SKM-1 (cell line): ENCODE measurements around the gene GRID1.

Experiments
- DNase-seq: peaks from one replicate; lab custom pipeline; 2025; ENCODE audit not compliant: unreplicated experiment; lab: John Stamatoyannopoulos, UW

Gene GRID1

DNA sequence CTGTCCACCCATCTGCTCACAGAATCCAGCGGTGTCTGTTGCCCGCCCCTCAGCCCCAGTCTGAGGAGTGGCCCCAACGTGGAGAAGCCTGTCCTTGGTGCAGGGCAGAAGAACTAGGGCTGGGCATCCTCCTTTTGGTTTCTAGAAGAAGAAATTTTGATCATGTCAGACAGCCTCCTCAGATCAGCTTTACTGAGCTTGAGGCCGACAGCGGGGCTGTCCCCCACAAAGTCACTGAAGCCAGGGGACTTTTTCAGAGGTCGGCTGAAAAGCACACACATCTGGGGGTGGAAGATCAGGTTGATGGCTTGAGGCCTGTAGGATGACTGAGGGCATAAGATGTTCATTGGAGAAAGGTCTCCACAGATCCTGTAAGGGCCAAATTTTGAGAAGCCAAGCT lies 767.9 kb downstream of the GRID1 start:
- no peak for DNase-seq

DNA sequence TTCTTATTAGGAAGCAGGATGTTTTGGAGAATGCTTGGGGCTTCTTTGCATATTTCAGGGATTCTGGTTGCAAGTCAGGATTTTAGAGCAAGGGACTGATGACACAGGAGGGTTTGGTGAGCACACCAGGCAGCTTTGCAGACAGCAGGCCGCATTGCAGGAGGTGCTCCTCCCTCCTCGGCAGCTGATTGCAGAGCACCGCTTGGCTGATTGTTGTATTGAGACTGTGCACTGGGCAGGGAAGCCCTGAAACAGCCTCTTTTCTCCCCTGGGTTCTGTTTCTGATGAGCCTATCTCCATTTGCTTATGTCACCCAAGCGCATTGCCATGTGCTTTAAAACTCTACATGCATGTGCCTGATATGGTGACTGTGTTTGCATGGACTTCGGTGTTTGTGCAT lies 769.6 kb downstream of the GRID1 start:
- DNase-seq: no peak

DNA sequence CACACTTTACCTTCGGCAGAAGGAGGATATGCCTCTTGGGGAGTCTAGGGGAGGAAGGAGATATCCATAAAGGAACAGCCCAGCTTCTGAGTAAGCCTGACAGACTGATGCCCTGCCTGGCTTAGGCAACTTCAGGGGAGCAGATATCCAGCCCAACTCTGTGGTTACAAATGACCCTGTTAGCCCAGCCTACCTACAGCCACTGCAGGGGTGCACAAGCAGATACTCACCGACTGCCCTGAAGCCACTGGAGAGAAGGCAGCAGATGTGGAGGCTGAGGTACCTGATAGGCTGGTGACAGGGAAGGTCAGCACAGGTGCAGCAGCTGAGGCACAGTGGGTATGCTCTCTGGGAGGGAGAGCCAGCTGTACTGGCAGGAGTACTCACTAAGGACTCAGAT lies 770.2 kb downstream of the GRID1 start:
- no peak for DNase-seq

- DNase-seq: no peak
Observed at GRCh38 chr10:85594239-85594638, 772.4 kb downstream of the GRID1 start.

- DNase-seq: no peak
Observed at GRCh38 chr10:85593226-85593772, 773.3 kb downstream of the GRID1 start.

DNA sequence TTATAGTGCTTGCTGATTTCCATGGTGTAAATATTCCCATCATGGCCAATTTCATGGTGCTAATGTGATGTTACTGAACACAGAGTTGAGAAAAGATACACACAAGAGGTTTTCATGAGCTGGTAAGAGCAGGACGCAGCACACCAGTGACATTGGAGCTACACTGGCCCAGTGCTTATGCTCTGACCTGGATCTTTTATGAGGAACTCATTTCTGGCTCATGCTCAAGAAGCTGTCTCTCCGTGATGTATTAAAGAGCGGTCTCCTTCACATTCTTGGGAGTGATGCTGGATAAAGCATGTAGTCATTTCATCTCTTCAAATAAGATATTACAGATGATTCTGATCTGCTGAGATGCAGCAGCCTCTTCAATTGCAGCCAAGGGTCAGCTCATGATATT lies 785.2 kb downstream of the GRID1 start:
- DNase-seq: no peak

DNA sequence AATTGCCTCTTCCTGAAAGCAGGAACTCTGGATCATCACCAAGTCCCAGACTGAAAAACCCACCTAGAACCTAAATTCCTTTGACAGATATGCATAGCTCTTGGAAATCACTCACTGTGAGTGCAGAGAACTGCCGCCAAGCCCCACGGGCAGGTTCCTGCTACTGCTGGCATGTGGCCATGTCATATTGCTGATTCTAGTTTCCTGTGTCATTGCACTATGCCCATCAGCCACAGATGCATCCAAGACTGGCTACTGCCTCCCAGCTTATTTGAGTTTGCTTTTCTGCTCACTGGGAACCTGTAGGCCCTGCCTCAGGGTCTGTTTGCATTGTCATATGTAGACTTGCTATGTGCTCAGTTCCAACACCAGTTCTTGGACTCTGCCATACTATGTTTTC lies 786.0 kb downstream of the GRID1 start:
- no peak for DNase-seq

GRCh38 chr10:85578860-85579259 lies 787.7 kb downstream of the GRID1 start:
- no peak for DNase-seq

- no peak for DNase-seq
Observed at GRCh38 chr10:85575441-85575840, 791.2 kb downstream of the GRID1 start.

DNA sequence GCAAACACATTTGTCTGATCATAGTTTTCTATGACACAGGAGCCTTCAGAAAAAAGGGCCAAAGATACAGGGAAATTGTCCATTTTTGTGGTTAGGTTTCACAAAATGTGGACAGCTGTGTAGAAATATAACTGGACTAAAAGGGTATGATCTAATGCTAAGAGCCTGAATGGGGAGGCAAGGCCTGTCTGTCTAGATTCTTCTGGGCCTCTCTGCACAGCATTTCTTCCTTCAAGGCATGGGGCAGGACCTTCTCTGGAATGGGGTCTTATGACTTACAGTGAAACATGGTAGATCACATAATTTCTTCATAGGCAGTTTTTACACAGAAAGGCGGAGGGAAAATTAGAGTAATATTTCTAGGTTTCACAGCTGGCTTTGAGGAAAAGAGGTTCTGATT lies 795.7 kb downstream of the GRID1 start:
- DNase-seq: no peak

DNA sequence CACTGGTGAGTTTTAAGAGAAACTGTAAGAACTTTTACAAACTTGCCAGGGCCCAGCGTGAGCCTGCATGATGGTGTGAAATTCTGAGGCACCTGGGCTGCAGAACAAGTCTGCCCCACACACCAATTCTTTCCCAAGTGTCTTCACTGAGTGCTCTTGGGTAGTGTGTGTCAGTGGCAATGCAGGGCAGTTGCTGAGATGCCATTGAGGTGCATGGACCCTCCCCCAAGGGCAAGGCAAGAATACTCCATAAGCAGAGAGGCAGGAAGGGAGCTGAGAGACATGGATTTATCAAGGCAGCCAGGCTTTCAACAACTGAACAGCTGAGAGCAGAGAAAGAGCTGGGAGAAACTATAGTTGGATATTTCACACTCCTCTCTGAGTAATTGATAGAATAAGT lies 801.2 kb downstream of the GRID1 start:
- no peak for DNase-seq

DNA sequence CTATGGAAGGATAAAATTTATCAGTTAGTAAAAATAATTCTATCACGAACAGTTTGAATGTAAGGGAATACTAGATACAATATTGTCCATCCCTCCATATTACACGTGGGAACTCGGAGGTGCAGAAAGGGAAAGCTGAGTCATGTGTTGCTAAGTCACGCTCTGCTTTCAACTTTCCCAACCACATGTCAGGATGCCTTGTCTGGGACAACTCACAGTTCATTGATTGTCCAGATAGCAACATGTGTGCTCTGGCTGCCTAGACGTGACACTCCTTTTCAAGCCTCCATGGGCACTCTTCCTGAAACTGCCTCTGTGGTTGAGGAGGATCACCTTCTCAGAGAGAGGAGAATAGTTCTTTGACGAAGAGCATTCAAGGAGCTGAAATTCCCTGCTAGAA lies 808.1 kb downstream of the GRID1 start:
- DNase-seq: no peak

DNA sequence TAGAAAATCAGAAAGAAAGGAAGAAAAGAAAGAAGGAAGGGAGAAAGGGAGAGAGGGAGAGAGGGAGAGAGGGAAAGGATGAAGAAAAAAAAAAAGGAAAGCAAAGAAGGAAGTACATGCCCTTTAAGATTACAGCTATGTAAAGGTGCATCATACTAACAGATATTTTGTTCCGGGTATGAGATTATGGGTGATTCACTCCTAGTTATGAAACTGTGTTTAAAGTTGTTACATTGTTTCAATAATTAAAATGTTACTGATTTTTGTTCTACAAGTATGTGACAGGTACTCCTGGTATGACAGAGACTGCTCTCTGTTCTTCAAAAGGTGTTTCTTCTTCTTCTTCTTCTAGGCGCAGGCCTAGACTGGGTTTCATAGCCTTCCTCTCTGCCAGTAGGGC lies 808.9 kb downstream of the GRID1 start:
- no peak for DNase-seq

GRCh38 chr10:85557077-85557476 lies 809.5 kb downstream of the GRID1 start:
- DNase-seq: peak; percentile 94
